ENCODE results near the gene BABAM1.

DNA sequence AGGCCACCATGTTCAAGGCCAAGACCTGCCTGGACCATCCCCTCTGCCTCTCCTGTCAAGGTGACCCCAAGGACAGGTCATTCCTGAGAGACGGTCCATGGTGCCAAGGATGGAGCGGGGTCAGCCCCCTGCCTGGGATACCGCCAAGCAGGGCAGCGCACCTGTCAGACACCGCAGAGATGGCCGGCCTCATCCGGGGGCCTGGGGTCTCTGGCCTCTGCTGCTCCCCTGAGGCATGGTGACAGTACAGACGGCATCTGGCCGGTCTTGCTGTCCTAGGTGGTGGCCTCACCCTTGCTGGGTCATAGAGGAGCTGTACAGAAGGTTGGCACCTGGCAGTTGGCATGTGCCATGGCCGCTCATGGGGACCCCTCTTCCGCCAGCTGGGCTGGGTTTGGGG lies 53.2 kb downstream of the BABAM1 start:
- TF ChIP-seq POLR2AphosphoS5 (IDR thresholded peaks at IDR 0.05; ENCODE audit: low read depth, low read length) (no peak), POLR2A (IDR thresholded peaks at IDR 0.05; ENCODE audit: low read depth, low read length) (no peak), POU2F2 (IDR thresholded peaks at IDR 0.05; ENCODE audit: low read depth, low read length) (no peak), PAX5 (IDR thresholded peaks at IDR 0.05; ENCODE audit: insufficient read depth, low read length, severe bottlenecking) (no peak), SPI1 (IDR thresholded peaks at IDR 0.05; ENCODE audit: low read depth, low read length) (no peak), TAF1 (IDR thresholded peaks at IDR 0.05; ENCODE audit: low read depth, low read length) (no peak)

Data from GM12891 (cell line).